GM12891 (cell line): Measurements from ENCODE around the gene GGA2.

ENCODE experiments used
- POLR2AphosphoS5 ChIP-seq: IDR thresholded peaks from 2 replicates; pipeline ENCODE4 v1.6.1; 2011; ENCODE audit warnings: low read depth, low read length, control low read depth
- TAF1 ChIP-seq: IDR thresholded peaks from 2 replicates; pipeline ENCODE4 v1.6.1; 2011; ENCODE audit warnings: low read depth, low read length, control low read depth

GRCh38 chr16:23495671-23496070 is 14.6 kb downstream of the GGA2 start:
- TF ChIP-seq TAF1: no peak
- TF ChIP-seq POLR2AphosphoS5: no peak
